Stimulated activated CD8-positive, alpha-beta memory T cell treated with anti-CD3 and anti-CD28 coated beads, Interleukin-7, amount 100 ng/mL, for 48 hours (primary cell): ENCODE results near the gene KNDC1.

Experiments used
- DNase-seq, 2 donors: peaks; one replicate each; pipeline ENCODE4 v3.0.0-alpha.2; 2020; ENCODE audit warnings: low read depth in 1 of 2; ENCODE audit errors: extremely low read depth in 1 of 2

Gene KNDC1

DNA sequence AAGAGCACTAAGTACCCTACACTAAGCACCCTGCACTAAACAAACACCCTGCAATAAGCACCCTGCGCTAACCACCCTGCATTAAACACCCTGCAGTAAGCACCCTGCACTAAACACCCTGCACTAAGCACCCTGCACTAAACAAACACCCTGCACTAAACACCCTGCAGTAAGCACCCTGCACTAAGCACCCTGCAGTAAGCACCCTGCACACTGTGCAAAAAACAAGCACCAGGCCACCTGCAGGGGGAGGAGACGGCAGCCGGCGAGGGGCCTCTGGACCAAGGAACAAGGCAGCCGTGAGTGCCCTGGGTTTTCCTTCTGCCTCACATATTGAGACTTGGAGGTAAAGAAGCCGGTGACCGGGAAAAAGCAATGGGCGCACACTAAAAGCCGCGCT is 30.2 kb downstream of the KNDC1 start:
- DNase-seq: no peak

GRCh38 chr10:133191651-133192050 is 31.6 kb downstream of the KNDC1 start:
- no peak for DNase-seq

GRCh38 chr10:133194151-133194550 is 34.1 kb downstream of the KNDC1 start:
- no peak for DNase-seq

GRCh38 chr10:133195096-133195495 is 35.1 kb downstream of the KNDC1 start:
- DNase-seq: no peak

GRCh38 chr10:133195611-133196010 is 35.6 kb downstream of the KNDC1 start:
- DNase-seq: no peak

GRCh38 chr10:133196221-133196915 is 36.3 kb downstream of the KNDC1 start:
- DNase-seq: no peak

DNA sequence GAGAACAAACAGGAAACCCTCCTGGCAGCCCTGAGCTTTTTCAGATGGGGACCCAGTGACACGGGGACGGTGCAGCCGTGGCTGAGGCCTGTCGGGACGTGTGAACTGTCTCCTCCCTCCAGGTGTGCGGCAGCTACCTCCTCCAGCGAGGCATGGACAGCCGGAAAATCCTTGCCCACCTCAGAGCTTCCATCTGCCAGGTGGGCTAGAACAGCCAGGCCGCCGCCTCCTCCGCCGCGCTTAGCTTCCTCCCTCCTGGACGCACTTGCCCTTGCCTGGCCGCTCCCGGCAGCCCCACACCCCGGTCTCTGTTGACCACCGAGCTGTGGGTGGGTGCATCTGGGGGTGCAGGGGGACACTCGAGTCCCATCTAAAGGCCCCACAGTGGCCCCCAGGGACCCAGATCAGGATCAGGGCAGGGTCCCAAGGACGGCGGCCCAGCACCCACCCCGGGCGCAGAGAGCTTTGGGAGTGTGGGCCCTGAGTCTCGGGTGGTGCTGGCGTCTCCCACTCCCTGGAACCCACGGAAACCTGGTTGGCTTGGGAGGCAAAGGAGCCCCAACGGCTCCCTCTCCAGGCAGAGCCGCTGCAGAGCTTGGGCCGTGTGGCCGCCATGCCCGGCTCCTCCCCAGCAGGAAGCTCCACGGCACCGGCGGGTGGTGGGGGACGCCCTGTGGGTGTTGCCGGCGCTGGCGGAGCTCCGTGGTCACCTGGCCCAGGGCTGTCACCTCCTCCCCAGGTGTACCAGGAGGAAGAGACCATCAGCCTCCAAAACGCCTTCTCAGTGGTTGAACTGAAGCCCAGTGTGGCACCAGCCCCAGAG is 37.1 kb downstream of the KNDC1 start:
- no peak for DNase-seq

DNA sequence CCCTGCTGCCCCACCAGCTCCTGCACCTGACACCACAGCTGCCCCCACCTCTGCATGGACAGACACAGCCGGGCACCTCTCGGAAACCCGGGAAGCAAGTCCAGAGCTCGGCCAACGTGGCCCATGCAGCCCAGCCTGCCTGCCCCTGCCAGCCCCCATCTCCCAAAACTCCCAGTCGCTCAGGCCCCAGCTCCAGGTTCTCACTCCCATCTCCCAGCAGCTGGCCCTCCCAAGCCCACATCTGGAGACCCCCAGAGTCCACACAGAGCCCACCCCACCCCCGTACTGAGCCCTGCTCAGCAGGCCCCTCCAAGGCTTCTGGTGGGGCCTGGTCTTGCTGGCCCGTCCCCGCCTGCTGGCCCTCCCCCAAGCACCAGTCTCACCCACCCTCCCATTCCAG is 37.8 kb downstream of the KNDC1 start:
- no peak for DNase-seq

- no peak for DNase-seq
These were observed 38.2 kb downstream of the KNDC1 start for GRCh38 chr10:133198206-133198605.

- DNase-seq: no peak
These were observed 38.8 kb downstream of the KNDC1 start for GRCh38 chr10:133198621-133199487.

- no peak for DNase-seq
These were observed 39.5 kb downstream of the KNDC1 start for GRCh38 chr10:133199488-133199885.

DNA sequence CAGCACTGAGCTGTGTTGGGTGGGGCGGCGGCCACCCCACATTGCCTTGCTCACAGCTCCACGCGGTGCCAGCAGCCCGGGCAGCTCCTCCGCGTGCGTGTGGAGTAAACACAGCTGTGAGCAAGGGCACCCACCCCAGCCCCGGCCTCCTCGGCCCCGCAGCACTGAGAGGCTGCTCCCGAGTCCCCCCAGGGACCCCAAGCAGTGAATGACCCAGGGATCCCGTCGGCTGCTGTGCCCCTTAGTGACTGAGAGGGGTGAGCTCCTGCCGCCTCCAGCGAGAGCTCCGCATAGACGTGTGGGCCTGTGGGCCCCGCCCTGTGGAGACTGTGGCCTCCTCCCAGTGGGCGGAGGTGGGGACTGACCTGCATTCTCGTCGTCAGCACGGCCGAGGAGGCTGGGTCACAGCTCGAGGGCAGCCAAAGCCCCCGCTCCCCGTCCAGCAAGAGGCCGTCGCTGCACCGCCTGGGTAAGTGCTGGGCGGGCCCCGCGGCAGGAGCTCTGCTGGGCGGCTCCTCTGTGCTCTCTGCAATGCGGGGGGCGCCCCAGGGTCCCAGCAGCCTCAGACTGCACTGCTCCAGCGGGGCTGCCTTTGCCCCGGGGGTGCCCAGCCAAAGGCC is 40.1 kb downstream of the KNDC1 start:
- DNase-seq: no peak

- DNase-seq: no peak
These were observed 40.6 kb downstream of the KNDC1 start for GRCh38 chr10:133200621-133201031.

- no peak for DNase-seq
These were observed 41.3 kb downstream of the KNDC1 start for GRCh38 chr10:133201151-133201947.

DNA sequence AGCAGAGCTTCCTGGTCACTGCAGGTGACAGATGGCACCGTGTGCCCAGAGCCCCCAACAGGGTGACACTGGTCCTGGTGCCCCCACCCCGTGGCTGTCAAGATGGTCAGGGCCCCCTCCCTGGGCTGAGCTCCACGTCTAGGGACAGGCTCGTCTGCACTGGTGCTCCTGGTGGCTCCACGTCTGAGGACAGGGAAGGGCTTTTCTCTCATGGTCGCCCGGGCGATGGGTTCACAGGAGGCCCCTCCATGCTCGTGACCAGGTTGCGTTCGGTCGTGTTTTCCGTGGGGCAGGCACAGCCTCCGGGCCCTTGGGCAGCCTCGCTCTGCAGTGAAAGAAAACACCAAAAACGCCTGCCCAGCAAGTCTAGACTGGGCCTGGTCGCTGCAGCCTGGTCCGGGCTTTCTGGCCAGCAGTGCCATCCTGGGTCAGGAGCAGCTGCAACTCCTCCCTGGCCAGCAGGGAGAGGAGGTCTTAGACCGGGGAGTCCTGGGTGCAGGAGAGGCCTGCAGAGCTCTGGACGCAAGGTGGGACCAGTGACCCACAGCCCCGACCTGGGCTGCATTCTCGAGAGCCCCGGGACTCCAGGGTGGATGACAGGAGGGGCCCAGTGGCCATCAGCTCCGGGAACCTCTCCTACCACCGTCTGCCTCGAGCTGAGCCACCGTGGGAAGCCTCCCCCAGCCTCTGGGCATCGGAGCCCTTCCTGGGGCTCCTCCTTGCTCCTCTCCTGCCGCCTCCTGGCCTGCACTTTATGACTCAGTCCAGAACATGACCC is 42.1 kb downstream of the KNDC1 start:
- no peak for DNase-seq

GRCh38 chr10:133202778-133203651 is 43.0 kb downstream of the KNDC1 start:
- DNase-seq: no peak

DNA sequence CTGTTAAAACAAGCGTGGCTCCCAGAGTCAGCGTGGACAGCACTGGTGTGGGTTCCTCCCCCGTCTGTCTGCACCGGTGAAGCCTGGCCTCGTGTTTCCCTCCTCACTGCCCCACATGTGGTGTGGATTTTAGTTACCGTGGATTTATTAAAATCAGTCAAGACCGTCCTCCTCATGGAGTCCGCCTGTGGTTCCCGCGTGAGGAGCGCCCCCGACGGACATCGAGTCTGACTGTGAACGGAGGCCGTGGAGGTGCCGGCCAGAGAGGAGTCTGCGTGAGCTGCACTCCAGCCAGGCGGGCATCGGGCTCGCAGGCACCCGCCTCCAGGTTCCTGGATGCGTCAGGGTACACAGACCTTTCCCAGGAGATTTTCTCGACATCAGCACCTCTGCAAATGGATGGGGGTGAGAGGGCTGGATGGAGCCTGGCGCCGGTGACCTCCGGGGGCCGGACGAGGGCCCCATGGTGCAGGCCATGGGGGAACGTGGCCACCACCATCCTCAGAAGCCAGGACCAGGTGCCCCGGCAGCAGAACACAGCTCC is 43.7 kb downstream of the KNDC1 start:
- DNase-seq: no peak
